ENCODE data around the gene RASD2. TPM values are rescaled to one million over a fixed set of nuclear protein-coding genes. Genes with fewer than 3 reads are reported as not detected.

The RASD2 gene
- total RNA-seq, 1 experiment from 2014 or later, result 0.42 TPM

GRCh38 chr22:35547987-35548721 lies 7.5 kb downstream of the RASD2 start:
- Histone ChIP-seq H3T11ph (ENCODE audit: low read length) (no peak overlapping the region), H2BK5ac (ENCODE audit: insufficient read length, low read length) (no peak overlapping the region), H2BK120ac (ENCODE audit: low read depth, low read length, poor library complexity, severe bottlenecking) (no peak overlapping the region), H3K9ac (ENCODE audit: extremely low read depth, insufficient read length, low read length) (no peak overlapping the region), H3K9me3 (ENCODE audit: control insufficient read depth, low read depth, low read length) (no peaks in the 10 kb centered on the region), H4K5ac (ENCODE audit: insufficient read length, low read depth, low read length) (no peak overlapping the region), H3K23ac (ENCODE audit: insufficient read length, low read depth, low read length) (no peak overlapping the region), H2BK15ac (ENCODE audit: low read depth, low read length) (no peak overlapping the region), H4K20me1 (ENCODE audit: control insufficient read depth, insufficient read depth, insufficient read length) (no peaks in the 10 kb centered on the region), H2BK12ac (ENCODE audit: insufficient read length, low read depth, low read length) (no peak overlapping the region), H3K14ac (ENCODE audit: insufficient read depth, low read length) (no peak overlapping the region), H3K18ac (ENCODE audit: insufficient read length, low read depth, low read length) (no peak overlapping the region), H3K79me1 (ENCODE audit: insufficient read depth, low read depth, low read length, poor library complexity, severe bottlenecking) (no peaks in the 10 kb centered on the region), H2BK20ac (ENCODE audit: low read depth, low read length, poor library complexity, severe bottlenecking) (no peak overlapping the region), H3K79me2 (ENCODE audit: insufficient read depth, low read length) (no peaks in the 10 kb centered on the region), H2AFZ (ENCODE audit: low read length) (no peak overlapping the region), H3K56ac (ENCODE audit: insufficient read length, low read depth, low read length) (no peak overlapping the region), H3K27ac (ENCODE audit: insufficient read length, low read depth, low read length) (no peak overlapping the region), H3K4ac (ENCODE audit: low read depth, low read length) (no peak overlapping the region), H2AK5ac (ENCODE audit: insufficient read length, low read length) (no peak overlapping the region), H3K4me1 (ENCODE audit: insufficient read depth, low read length) (peaks cover 3% of the 10 kb centered on the region; the same call in 1 of the 2 replicates), H3K4me2 (ENCODE audit: insufficient read depth, insufficient read length, low read length) (peak overlapping the region; percentile 5), H4K91ac (ENCODE audit: insufficient read length, low read depth, low read length) (no peak overlapping the region), H3K23me2 (ENCODE audit: insufficient read length, low read depth, low read length, poor library complexity, severe bottlenecking) (no peaks in the 10 kb centered on the region), H4K8ac (replicated peaks; ENCODE audit: insufficient read length, low read depth, low read length) (no peak overlapping the region), H3K27me3 (ENCODE audit: insufficient read depth, low read length) (no peaks in the 10 kb centered on the region)
- Mint-ChIP-seq H3K27me3 (ENCODE audit: low read depth) (peaks cover 20% of the 10 kb centered on the region), H3K27ac (peak overlapping the region; percentile 27 to 73 (median 69); a peak in 3 of 7 replicates), H3K36me3 (ENCODE audit: insufficient read depth in 1 of 3, low read depth in 3 of 3) (no peaks in the 10 kb centered on the region; a peak in 1 of 7 replicates), H3K4me1 (peaks cover 30 to 39% of the 10 kb centered on the region in 2 experiments), H3K4me3 (peak overlapping the region in 1 of 2 experiments; percentile 60; a peak in 1 of 5 replicates), H3K9me3 (no peaks in the 10 kb centered on the region)
- DNase-seq, result peak; percentile 80
- peak; percentile 67 for TF ChIP-seq CTCF (conservative IDR thresholded peaks at IDR 0.05)
- no CpG with 5 or more reads among the region's 13 CpGs for WGBS (ENCODE audit: extremely low coverage, insufficient read length, low lambda C conversion rate)
